ENCODE data around the gene TMEM147. TPM values are rescaled to one million over a fixed set of nuclear protein-coding genes. Genes with fewer than 3 reads are reported as not detected.

TMEM147 gene
- total RNA-seq, result 10 to 100 TPM; 73.1 to 73.8 TPM

GRCh38 chr19:35545001-35545854 is at the start of gene TMEM147:
Gene TMEM147, plus strand, starts transcription at chr19:35545626. Its CDS starts 114 bp downstream, at chr19:35545740.
- Mint-ChIP-seq H3K27me3 (no peaks in the 10 kb centered on the region), H3K4me1 (peaks cover 35% of the 10 kb centered on the region), H3K9me3 (ENCODE audit: low read depth) (no peaks in the 10 kb centered on the region), H3K4me3 (peak within 1 kb of the TSS; percentile 92), H3K27ac (peak within 1 kb of the TSS; percentile 91), H3K36me3 (ENCODE audit: low read depth) (peaks cover 27% of the 10 kb centered on the region)
- DNase-seq, result peak; percentile 93
- ChIA-PET POLR2A (no interaction called here), CTCF (interaction anchor here (0.7 to 1.3 kb wide), 2 partner anchors 15 to 198 kb away, joined by 3 to 4 read pairs; partner anchors contain the start of gene FFAR1)
- ATAC-seq, result peak; percentile 77
- intact Hi-C loops (cut with DNase I, micrococcal nuclease), result loop anchor here (1.0 to 5.0 kb wide), 12 partner anchors 34 to 387 kb away; partner anchors contain the start of genes ETV2 (in 1 of the 2), FFAR1 (in 1 of the 2), HAUS5 (in 1 of the 2) and RBM42 (in 1 of the 2)

GRCh38 chr19:35497406-35497805 is 48.0 kb upstream of the TMEM147 start:
- ATAC-seq, result no peak
- no peak for DNase-seq
- Mint-ChIP-seq H3K9me3 (ENCODE audit: low read depth) (no peaks in the 10 kb centered on the region), H3K27me3 (peaks cover 5% of the 10 kb centered on the region), H3K27ac (no peak overlapping the region), H3K36me3 (ENCODE audit: low read depth) (no peaks in the 10 kb centered on the region), H3K4me3 (no peak overlapping the region), H3K4me1 (peaks cover 5% of the 10 kb centered on the region)
- intact Hi-C loops (cut with DNase I, micrococcal nuclease), result no loop called here
- POLR2A ChIA-PET, result no interaction called here
- CTCF ChIA-PET, result interaction anchor here (0.6 to 3.1 kb wide), 10 partner anchors 10 to 1221 kb away, joined by 3 to 15 read pairs (median 3); partner anchors contain the start of gene FFAR1

- CTCF ChIA-PET, result interaction anchor here (1.0 to 2.0 kb wide), 4 partner anchors 10 to 111 kb away, joined by 3 to 7 read pairs (median 5); no protein-coding TSS in a partner anchor
- no peaks in the 10 kb centered on the region for H3K36me3 Mint-ChIP-seq (ENCODE audit: low read depth)
- peaks cover 5% of the 10 kb centered on the region for H3K27me3 Mint-ChIP-seq
Observed at GRCh38 chr19:35498220-35498619, 47.2 kb upstream of the TMEM147 start.

GRCh38 chr19:35498984-35499527 is 46.4 kb upstream of the TMEM147 start:
- Mint-ChIP-seq H3K36me3 (ENCODE audit: low read depth) (no peaks in the 10 kb centered on the region), H3K4me1 (peaks cover 5% of the 10 kb centered on the region), H3K27ac (no peak overlapping the region), H3K4me3 (no peak overlapping the region), H3K9me3 (ENCODE audit: low read depth) (no peaks in the 10 kb centered on the region), H3K27me3 (peaks cover 3% of the 10 kb centered on the region)
- no peak for DNase-seq
- ATAC-seq, result no peak
- intact Hi-C loops (cut with DNase I, micrococcal nuclease), result no loop called here
- ChIA-PET CTCF (interaction anchor here (0.6 kb wide), 1 partner anchor 11 kb away, joined by 3 read pairs; no protein-coding TSS in a partner anchor), POLR2A (no interaction called here)

More at GRCh38 chr19:35498220-35498619, 47.2 kb upstream of the TMEM147 start:
- intact Hi-C loops (cut with DNase I, micrococcal nuclease), result no loop called here
- no peaks in the 10 kb centered on the region for H3K9me3 Mint-ChIP-seq (ENCODE audit: low read depth)
- no peak overlapping the region for H3K4me3 Mint-ChIP-seq
- no peak for DNase-seq
- no peak for ATAC-seq
- no peak overlapping the region for H3K27ac Mint-ChIP-seq
- peaks cover 5% of the 10 kb centered on the region for H3K4me1 Mint-ChIP-seq
- POLR2A ChIA-PET, result no interaction called here

- ATAC-seq, result no peak
- ChIA-PET POLR2A (no interaction called here), CTCF (no interaction called here)
Observed at GRCh38 chr19:35500611-35501010, 44.8 kb upstream of the TMEM147 start.

GRCh38 chr19:35501684-35502083 is 43.7 kb upstream of the TMEM147 start:
- ATAC-seq, result no peak
- ChIA-PET POLR2A (no interaction called here), CTCF (interaction anchor here (1.1 kb wide), 1 partner anchor 9 kb away, joined by 4 read pairs; no protein-coding TSS in a partner anchor)
- Mint-ChIP-seq H3K4me3 (no peak overlapping the region), H3K9me3 (ENCODE audit: low read depth) (no peaks in the 10 kb centered on the region), H3K27me3 (peaks cover 10% of the 10 kb centered on the region), H3K4me1 (no peaks in the 10 kb centered on the region), H3K36me3 (ENCODE audit: low read depth) (no peaks in the 10 kb centered on the region), H3K27ac (no peak overlapping the region)
- no peak for DNase-seq
- intact Hi-C loops (cut with DNase I, micrococcal nuclease), result no loop called here

More at GRCh38 chr19:35500611-35501010, 44.8 kb upstream of the TMEM147 start:
- Mint-ChIP-seq H3K4me1 (no peaks in the 10 kb centered on the region), H3K27ac (no peak overlapping the region), H3K27me3 (peaks cover 6% of the 10 kb centered on the region), H3K9me3 (ENCODE audit: low read depth) (no peaks in the 10 kb centered on the region), H3K4me3 (no peak overlapping the region), H3K36me3 (ENCODE audit: low read depth) (no peaks in the 10 kb centered on the region)
- intact Hi-C loops (cut with DNase I, micrococcal nuclease), result no loop called here
- DNase-seq, result no peak

GRCh38 chr19:35502751-35503150 is 42.7 kb upstream of the TMEM147 start:
- Mint-ChIP-seq H3K27ac (no peak overlapping the region), H3K4me3 (no peak overlapping the region), H3K4me1 (no peaks in the 10 kb centered on the region), H3K36me3 (ENCODE audit: low read depth) (no peaks in the 10 kb centered on the region), H3K27me3 (peaks cover 18% of the 10 kb centered on the region), H3K9me3 (ENCODE audit: low read depth) (no peaks in the 10 kb centered on the region)
- intact Hi-C loops (cut with DNase I, micrococcal nuclease), result no loop called here
- POLR2A ChIA-PET, result no interaction called here
- ATAC-seq (no peak), DNase-seq (no peak)
- CTCF ChIA-PET, result interaction anchor here (1.0 kb wide), 1 partner anchor 146 kb away, joined by 3 read pairs; no protein-coding TSS in a partner anchor

GRCh38 chr19:35506011-35506410 is 39.4 kb upstream of the TMEM147 start:
- peaks cover 15% of the 10 kb centered on the region for H3K4me1 Mint-ChIP-seq
- POLR2A ChIA-PET, result no interaction called here
- no peak overlapping the region for H3K4me3 Mint-ChIP-seq
- H3K36me3 Mint-ChIP-seq (ENCODE audit: low read depth), result no peaks in the 10 kb centered on the region
- no peak for ATAC-seq
- H3K27ac Mint-ChIP-seq, result no peak overlapping the region
- intact Hi-C loops (cut with DNase I, micrococcal nuclease), result no loop called here
- H3K9me3 Mint-ChIP-seq (ENCODE audit: low read depth), result no peaks in the 10 kb centered on the region
- H3K27me3 Mint-ChIP-seq, result peaks cover 36% of the 10 kb centered on the region
- DNase-seq, result no peak
- CTCF ChIA-PET, result interaction anchor here (0.9 to 1.3 kb wide), 3 partner anchors 43 to 86 kb away, joined by 3 to 6 read pairs (median 3); no protein-coding TSS in a partner anchor

- H3K4me3 Mint-ChIP-seq, result no peak overlapping the region
- H3K4me1 Mint-ChIP-seq, result peaks cover 15% of the 10 kb centered on the region
- POLR2A ChIA-PET, result no interaction called here
- DNase-seq (no peak), ATAC-seq (no peak)
- H3K36me3 Mint-ChIP-seq (ENCODE audit: low read depth), result no peaks in the 10 kb centered on the region
- intact Hi-C loops (cut with DNase I, micrococcal nuclease), result no loop called here
- CTCF ChIA-PET, result interaction anchor here (0.8 to 1.4 kb wide), 2 partner anchors 10 to 13 kb away, joined by 4 to 7 read pairs; no protein-coding TSS in a partner anchor
- no peak overlapping the region for H3K27ac Mint-ChIP-seq
- H3K27me3 Mint-ChIP-seq, result peaks cover 37% of the 10 kb centered on the region
- no peaks in the 10 kb centered on the region for H3K9me3 Mint-ChIP-seq (ENCODE audit: low read depth)
Observed at GRCh38 chr19:35507561-35507960, 37.9 kb upstream of the TMEM147 start.

- ChIA-PET POLR2A (no interaction called here), CTCF (interaction anchor here (0.6 to 1.9 kb wide), 7 partner anchors 10 to 323 kb away, joined by 3 to 12 read pairs (median 3); no protein-coding TSS in a partner anchor)
Observed at GRCh38 chr19:35508129-35508528, 37.3 kb upstream of the TMEM147 start.

GRCh38 chr19:35509018-35509652 is 36.3 kb upstream of the TMEM147 start:
- ChIA-PET POLR2A (no interaction called here), CTCF (interaction anchor here (0.6 to 2.5 kb wide), 18 partner anchors 10 to 287 kb away, joined by 3 to 16 read pairs (median 3); partner anchors contain the start of gene COX6B1)
- Mint-ChIP-seq H3K4me3 (peak overlapping the region; percentile 43), H3K36me3 (ENCODE audit: low read depth) (no peaks in the 10 kb centered on the region), H3K9me3 (ENCODE audit: low read depth) (no peaks in the 10 kb centered on the region), H3K4me1 (peaks cover 15% of the 10 kb centered on the region), H3K27me3 (peaks cover 43% of the 10 kb centered on the region), H3K27ac (no peak overlapping the region)
- intact Hi-C loops (cut with DNase I, micrococcal nuclease), result no loop called here
- DNase-seq (peak; percentile 63), ATAC-seq (peak; percentile 65)

More at GRCh38 chr19:35508129-35508528, 37.3 kb upstream of the TMEM147 start:
- H3K4me3 Mint-ChIP-seq, result no peak overlapping the region
- H3K9me3 Mint-ChIP-seq (ENCODE audit: low read depth), result no peaks in the 10 kb centered on the region
- H3K4me1 Mint-ChIP-seq, result peaks cover 15% of the 10 kb centered on the region
- no peak overlapping the region for H3K27ac Mint-ChIP-seq
- DNase-seq (no peak), ATAC-seq (no peak)
- peaks cover 40% of the 10 kb centered on the region for H3K27me3 Mint-ChIP-seq
- intact Hi-C loops (cut with DNase I, micrococcal nuclease), result no loop called here
- H3K36me3 Mint-ChIP-seq (ENCODE audit: low read depth), result no peaks in the 10 kb centered on the region
